OCI-LY3 (cell line): ENCODE measurements around the gene CAMK1D.

Experiments
- CTCF ChIP-seq: fragments of 200-600, 300-600 bp; sonication (generic); IDR thresholded peaks from 2 replicates; pipeline ENCODE4 v1.5.1; 2014; ENCODE audit warnings: antibody characterized with exemption, low read length, low read depth
- EZH2phosphoT487 ChIP-seq: fragments of 200-600 bp; shearing (Covaris generic); IDR thresholded peaks from 2 replicates; pipeline ENCODE4 v1.6.1; 2018; ENCODE audit warnings: antibody characterized with exemption, mixed run types, low read depth

GRCh38 chr10:12502526-12503274 is 153.4 kb downstream of the CAMK1D start:
- TF ChIP-seq CTCF (no peak), EZH2phosphoT487 (no peak)
